ENCODE results near the gene EPN1.
A peak's percentile ranks its signal among the peaks of the same experiment; 100 is the strongest.

The EPN1 gene

GRCh38 chr19:55646889-55647731 is 27.9 kb upstream of the EPN1 start:
- no peak for DNase-seq

DNA sequence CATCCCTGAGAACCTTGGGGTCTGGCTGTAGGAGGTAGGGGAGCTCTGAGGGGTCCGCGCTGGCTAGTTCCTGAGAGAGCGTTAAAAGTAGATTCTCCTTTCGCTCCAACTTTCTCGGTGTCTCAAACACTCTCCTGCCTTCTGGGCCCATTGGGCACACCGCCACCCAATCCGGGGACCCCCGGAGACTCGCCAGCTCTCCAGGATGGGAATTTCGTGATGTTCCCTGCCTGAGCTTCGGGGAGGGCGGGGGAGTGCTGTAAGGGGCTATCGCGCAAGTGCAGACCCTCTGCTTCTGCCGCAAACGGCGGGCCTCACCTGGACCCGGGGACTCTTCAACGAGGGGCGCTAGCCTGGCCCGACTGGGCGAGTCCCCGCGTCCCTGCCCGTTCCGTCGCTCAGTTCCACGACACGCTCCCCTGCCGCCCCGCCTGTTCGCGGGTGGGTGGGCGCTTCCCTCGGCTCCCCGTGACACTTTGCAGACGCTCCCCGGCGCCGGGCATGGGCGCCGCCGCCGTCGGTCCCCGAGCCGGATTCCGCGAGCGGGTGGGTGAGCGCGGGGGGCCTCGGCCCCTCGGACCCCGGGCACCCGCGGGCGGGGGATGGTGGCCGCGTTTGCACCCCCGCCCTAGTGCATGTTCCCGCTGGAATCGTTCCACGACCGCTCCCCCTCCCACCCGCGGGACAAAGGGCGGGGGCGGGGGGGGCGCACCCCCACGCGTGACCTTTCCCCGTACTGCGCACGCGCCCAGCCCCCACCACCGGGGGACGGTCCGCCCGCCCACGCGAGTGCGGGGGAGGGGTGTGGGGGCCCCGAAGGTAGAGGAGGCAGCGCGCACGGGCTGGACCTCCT is 27.1 kb upstream of the EPN1 start, which contains the start of gene CCDC106:
TSS of gene CCDC106 (plus strand) at position 481 of the 853 bp plus-strand sequence. CDS start 835 bp downstream, outside the sequence.
- DNase-seq, result no peak

- DNase-seq, result no peak
Observed at GRCh38 chr19:55648585-55649267, 26.3 kb upstream of the EPN1 start.

DNA sequence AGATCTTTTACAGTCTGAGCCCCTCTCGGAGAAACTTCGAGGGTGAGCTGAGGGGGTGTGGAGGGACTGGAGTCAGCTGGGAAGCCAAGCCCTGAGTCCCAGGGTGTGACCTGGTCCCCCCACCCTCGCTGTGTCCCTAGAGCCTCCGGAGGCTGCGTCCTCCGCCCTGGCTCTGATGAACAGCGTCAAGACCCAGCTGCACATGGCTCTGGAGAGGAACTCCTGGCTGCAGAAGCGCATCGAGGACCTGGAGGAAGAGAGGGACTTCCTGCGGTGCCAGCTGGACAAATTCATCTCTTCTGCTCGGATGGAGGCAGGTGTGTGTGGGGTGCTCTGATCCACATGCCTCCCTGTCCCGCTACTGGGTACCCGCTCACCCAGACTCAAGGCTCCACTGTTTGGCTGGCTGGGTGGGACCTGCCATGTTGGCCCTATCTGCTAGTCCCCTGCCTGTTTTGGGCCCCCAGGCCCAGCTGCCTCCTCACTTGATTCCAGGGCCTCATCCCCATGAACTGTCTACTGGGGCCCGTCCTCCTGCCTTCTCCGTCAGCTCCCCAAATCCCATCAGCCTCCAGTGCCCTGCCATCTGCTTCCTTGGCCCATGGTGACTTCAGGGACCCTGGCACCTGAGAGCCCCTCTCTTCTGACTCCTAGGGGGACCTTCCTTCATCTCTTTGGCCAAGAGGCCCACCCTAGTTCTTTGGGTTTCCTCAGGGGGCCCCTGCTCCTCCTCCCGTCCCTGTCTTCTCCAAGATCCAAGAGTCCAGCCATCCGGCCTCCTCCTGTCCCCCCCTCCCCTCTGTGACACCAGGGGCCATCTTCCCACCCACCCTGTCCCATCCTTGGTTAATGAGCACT is 25.5 kb upstream of the EPN1 start:
- DNase-seq, result no peak

DNA sequence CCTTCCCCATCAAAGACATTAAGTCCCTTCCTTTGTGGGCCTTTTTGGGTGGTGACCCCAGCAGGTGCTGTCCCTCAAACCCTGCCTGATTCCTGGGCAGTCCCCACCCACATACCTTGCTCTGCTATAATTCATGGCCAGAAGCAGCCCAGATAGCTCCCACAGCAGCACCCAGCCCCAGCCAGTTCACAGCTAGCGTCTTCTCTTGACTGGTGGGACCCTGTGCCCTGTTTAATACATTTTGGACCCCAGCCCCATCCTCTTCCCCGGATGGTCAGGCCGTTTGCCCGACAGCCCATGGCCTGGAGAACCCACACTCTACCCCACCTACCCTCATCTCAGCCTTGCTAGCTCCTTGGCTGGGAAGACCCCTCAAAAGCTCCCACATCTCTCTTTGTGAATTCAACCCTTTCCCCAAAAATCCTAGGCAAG is 24.9 kb upstream of the EPN1 start:
- no peak for DNase-seq

DNA sequence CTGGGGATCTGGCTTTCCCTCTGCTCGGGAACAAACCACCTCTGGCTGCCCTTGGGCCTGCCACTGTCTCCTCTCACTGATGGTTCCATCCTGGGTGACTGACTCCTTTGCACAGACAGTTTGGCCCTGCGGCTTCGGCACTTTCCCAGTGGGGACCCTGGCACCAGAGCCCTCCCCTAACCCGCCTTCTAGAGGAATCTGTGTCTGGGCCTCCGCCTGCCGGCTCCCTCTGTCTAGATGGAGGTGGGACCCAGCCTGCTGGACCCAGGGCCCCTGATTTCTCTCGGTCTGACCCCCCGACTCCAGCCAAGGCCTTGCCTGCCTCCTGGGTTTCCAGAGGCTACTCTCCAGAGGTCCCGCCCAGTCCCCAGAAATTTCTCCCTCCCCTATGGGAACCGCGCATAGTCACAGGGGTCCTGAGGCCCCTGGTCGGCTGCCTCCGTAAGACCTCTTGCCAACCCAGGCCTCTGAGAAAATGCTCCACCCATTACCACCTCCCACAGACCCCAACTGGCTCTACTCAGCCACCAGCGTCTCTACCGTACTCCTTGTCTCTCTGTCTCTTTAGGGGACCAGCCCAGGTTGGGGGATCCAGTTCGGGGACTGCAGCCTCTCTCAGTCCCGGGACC is 24.3 kb upstream of the EPN1 start:
- no peak for DNase-seq

DNA sequence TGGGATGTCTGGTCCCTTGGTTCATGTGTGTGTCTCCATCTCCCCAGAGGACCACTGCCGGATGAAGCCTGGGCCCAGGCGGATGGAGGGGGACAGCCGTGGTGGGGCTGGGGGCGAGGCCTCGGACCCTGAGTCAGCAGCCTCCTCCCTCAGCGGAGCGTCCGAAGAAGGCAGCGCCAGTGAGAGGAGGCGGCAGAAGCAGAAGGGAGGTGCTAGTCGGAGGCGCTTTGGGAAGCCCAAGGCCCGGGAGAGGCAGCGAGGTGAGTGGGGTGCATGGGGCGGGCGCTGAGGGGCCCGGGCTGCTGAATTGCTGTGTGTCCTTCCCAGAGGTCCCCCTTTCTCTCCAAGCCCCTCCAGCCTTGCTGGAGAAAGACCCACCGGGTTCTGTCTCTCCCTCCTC is 23.8 kb upstream of the EPN1 start:
- DNase-seq, result no peak

DNA sequence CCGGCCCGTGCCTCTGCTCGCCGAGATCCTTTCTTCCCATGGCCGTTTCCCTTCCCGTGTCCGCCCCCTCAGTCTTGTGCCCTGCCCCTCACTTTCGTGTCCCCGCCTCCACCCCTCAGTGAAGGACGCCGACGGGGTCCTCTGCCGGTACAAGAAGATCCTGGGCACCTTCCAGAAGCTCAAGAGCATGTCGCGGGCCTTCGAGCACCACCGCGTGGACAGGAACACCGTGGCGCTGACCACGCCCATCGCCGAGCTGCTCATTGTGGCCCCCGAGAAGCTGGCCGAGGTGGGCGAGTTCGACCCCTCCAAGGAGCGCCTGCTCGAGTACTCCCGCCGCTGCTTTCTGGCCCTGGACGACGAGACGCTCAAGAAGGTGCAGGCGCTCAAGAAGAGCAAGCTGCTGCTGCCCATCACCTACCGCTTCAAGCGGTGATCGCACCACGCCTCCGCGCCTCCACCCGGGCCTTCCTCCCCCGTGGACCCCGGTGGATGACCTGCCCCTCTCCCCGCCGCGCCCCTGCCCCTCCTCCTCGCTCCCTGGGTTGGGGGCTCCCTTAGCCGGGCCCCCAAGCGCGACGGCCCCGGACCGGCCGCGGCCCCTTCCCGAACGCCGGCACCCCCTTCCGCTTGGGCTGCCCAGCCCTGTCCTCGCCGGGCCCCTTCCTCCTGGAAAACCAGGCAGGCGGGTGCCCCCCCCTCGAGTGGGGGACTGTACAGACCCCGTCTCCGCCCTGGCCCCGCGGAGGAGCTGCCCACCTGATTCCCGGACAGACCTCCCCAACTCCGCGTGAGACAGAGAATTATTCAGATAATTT is 22.5 kb upstream of the EPN1 start:
- DNase-seq, result no peak

DNA sequence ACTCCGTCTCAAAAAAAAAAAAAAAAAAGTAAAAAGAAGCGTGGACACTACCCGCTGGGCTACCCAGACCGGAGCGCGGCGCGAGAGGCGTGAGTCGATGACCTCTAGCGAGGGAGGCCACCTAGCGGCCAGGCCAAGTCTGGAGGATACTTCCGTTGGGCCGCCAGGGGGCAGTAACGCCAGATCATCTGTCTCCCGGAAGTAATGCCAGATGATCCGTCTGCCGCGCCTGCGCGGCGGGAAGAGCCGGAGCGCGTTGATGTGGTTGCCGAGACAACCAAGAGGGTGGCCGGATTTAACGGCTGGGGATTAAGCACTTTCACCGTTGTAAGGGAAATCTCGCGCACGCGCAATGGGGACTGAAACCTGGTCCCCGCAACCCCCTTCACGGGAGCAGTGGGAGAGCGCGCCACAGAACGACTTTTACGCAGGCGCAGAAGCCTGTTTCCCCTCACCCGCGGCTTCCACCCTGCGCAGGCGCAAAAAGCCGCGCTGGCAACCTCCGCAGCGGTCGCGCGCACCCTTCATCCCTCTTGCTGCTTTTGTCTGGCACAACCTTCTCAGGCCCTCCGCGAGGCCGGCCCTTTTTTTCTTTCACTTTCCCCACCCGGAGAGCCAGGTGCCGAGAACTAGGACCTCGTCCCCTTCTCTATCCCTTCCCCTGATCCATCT is 21.2 kb upstream of the EPN1 start:
- DNase-seq, result peak; percentile 91

GRCh38 chr19:55654323-55654867 is 20.6 kb upstream of the EPN1 start:
- peak; percentile 89 for DNase-seq

DNA sequence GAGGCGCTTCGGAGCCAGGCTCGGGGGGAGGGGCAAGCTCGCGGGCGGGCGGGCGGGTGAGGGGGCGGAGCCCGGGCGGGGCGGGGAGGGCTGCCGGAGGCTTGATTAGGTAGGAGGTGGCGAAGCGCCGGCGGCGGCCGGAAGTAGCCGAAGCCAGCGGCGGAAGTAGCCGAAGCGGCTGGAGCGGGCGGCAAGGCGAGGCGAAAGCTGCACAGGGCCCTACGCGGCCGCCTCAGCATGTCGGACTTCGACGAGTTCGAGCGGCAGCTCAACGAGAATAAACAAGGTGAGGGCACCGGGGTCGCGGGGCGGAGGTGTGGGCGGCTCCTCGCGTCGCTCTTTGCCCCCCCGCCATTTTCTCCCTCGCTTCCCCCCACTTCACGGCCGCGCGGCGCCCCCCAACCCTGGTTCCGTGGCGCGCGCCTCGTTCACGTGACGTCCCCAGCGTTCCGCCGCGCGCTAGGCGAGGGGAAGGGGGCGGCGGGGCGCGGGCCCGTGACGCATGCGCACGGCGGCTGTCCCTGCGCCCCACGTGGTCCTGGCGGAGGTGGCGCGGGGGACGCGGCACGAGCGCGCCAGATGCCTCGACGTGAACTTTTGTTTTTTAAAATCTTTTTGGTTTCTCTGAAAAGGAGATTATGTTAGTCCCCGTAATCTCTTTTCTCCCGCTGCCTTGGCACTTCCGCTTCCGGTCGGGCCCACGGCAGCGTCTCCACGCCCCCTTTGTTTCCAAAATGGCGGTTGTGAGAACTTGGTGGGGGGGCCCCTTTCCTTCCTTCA is 20.0 kb upstream of the EPN1 start, which contains the start of gene U2AF2:
TSS of gene U2AF2 (plus strand) at position 168 of the 780 bp plus-strand sequence. CDS start at position 238, 70 bp downstream.
- peak; percentile 86 for DNase-seq

DNA sequence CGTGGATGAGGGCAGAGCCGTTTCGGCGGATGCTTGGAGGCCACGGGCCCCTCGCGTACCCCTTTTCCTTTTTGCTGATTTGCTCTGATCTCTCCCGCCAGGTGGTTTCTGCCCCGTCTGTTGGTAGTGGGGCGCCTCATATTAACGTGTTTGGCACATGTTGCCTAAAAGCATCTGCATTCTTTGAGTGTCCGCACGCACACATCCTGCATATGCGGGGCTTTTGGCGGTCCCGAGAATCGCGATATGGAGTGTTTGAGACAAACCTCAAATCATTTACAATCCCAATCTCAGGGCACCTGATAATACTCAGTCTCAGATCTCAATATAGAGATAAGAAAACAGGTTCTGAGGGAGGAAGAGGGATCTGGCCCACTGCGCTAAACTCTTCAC is 19.4 kb upstream of the EPN1 start:
- DNase-seq, result no peak

DNA sequence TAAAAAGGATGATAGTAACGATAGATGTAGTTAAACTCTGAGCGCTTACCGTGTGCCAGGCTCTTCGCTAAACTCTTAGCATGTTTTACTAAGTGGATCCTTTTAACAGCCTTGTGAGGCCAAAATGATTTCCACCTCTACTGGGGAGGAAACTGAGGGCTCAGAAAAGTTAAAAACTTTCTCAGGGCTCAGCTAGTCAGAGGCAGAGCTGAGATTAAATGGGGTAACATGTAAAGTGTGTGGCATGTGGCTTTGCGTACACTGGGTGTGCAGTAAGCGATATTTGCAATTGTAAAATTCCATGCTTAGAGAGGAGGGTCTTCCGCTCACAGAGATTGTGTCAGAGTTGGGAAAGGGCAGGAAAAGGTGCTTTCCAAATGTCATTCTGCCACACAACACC is 18.5 kb upstream of the EPN1 start:
- no peak for DNase-seq

DNA sequence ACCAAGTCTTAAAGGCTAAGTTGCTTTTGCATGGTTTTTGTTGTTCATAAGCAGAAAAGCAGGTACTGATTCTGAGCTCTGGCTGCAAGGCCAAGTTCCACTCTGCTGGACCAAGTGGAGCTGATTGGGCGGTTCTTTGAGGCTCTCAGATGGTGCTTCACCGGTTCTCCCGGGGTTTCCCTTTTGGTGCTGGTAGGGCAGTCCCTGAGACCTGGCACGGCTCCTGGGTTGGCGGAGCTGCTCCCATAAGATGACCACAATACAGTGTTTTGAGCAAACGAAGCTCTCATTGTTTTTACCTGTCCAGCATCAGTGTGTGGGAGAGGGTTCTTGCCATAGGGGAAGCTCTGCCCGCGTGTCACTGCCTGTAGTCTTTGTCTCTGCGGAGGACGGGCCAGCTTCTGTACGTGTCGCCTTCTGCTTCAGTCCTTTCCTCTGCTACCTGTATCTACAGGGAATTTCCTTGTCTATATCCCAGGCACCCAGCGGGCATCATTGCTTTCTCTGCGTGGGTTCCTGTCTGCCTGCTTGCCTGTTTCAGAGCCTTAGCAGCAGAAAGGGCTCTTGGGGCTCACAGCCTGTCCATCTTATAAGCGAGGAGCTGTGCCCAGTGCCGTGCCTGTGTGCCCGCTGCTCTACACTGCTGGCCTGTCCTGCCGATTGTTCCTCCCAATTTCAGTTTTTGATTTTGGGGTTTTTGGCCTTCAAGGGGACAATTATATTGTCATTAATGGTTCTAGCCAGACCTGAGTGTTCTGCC is 17.9 kb upstream of the EPN1 start:
- DNase-seq, result no peak

GRCh38 chr19:55658846-55659459 is 16.1 kb upstream of the EPN1 start:
- no peak for DNase-seq

DNA sequence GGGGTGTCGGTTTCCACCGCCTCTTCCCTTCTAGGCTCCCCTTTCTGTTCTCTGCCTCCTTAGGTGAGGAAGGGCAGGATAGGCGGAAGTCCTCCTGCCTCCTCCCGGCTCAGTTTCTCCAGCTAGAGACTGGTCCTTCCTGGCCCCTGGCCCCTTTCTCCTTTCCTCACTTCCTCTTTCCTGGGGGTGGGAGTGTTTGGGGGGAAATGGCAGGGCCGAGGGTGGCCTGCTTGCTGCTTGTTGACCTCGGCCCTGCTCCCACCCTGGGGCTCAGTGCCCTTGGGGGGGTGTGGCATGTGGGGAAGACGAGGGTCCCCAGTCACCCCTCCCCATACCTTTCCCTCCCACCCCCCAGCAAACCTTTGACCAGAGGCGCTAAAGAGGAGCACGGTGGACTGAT is 15.2 kb upstream of the EPN1 start:
- DNase-seq, result no peak

DNA sequence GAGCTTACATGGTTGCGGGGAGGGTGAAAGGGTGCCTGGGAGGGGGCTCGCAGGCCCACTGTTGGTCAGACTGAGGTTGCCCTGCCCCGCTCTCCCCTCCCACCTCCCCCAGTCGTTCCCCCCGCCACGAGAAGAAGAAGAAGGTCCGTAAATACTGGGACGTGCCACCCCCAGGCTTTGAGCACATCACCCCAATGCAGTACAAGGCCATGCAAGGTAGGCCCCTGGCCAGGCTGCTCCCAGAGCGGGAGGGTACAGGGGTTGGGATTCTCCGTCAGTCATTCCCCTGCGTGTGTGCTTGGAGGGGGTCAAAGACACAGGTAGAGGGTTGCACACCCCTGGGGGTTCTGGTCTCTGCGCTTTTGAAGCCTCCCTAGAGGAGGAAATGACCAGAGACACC is 14.6 kb upstream of the EPN1 start:
- DNase-seq, result no peak

GRCh38 chr19:55660991-55661390 is 14.0 kb upstream of the EPN1 start:
- DNase-seq, result no peak
